HepG2 (cell line): ENCODE data around the gene EBPL. TPM values are rescaled to one million over a fixed set of nuclear protein-coding genes. Genes with fewer than 3 reads are reported as not detected.

ENCODE experiments used
- ATAC-seq: fragments of 200-7000 bp; cut with Tn5 transposase; 3 replicates; pipeline ENCODE4 v1.9.1; 2020; ENCODE audit warnings: mild to moderate bottlenecking, moderate library complexity
- BruUV-seq: library from RNA; stranded (reverse); fragments of 400-500 nt; replicated peaks from 2 replicates; lab custom pipeline; 2021; lab: Mats Ljungman, UMichigan
- CTCF ChIA-PET: fragments of 300-600 bp; formaldehyde crosslinking; extraction: SDS; loops from one replicate; lab custom pipeline; 2021; ENCODE audit warnings: low total read pairs, inconsistent platforms, low intra/inter-chr PET ratio; lab: Yijun Ruan, JAX
- POLR2A ChIA-PET: fragments of 350-600 bp; sonication (Branson Sonifier 250); formaldehyde crosslinking; loops from one replicate; lab custom pipeline; 2020; ENCODE audit warnings: antibody characterized with exemption, inconsistent platforms; lab: Yijun Ruan, JAX
- DNase-seq: peaks from one replicate; pipeline ENCODE4 v3.0.0-alpha.2; 2015; ENCODE audit warnings: low spot score
- FAIRE-seq: peaks from 3 replicates; lab custom pipeline; 2011; peaks lifted over from hg19 to GRCh38; lab: Jason Lieb, UNC
- H2AFZ ChIP-seq: one replicate; pipeline ENCODE4 v1.6.1; 2011; ENCODE audit warnings: low read length, inconsistent platforms
- H3K27ac ChIP-seq: fragments of 300-600 bp; 3 replicates; pipeline ENCODE4 v1.8.0; 2011; ENCODE audit warnings: mixed run types, mild to moderate bottlenecking, mixed read lengths, low read length, inconsistent platforms; ENCODE audit not compliant: insufficient read depth; ENCODE audit errors: extremely low read length
- H3K27me3 ChIP-seq, 2 experiments: fragments of 200-600 bp in 1 of 2; 2 replicates in 1 of 2; 3 replicates in 1 of 2; pipeline versions ENCODE4 v1.6.0 to v1.8.0; 2011; ENCODE audit warnings: low read length in 2 of 2, mild to moderate bottlenecking in 2 of 2, moderate library complexity in 2 of 2, inconsistent platforms in 1 of 2; ENCODE audit not compliant: insufficient read depth in 2 of 2, control insufficient read depth in 1 of 2
- H3K36me3 ChIP-seq, 2 experiments: fragments of 200-600 bp in 1 of 2; replicated peaks in 1 of 2; 2 replicates in 1 of 2; 3 replicates in 1 of 2; pipeline versions ENCODE4 v1.5.1 to v1.8.0; 2011; ENCODE audit warnings: low read length in 2 of 2, inconsistent platforms in 1 of 2; ENCODE audit not compliant: insufficient read depth in 2 of 2, control insufficient read depth in 1 of 2
- H3K4me1 ChIP-seq: 2 replicates; pipeline ENCODE4 v1.5.1; 2012; ENCODE audit warnings: low read length, inconsistent platforms; ENCODE audit not compliant: insufficient read depth
- H3K4me2 ChIP-seq: 2 replicates; pipeline ENCODE4 v1.6.0; 2011; ENCODE audit warnings: low read depth, low read length, inconsistent platforms
- H3K4me3 ChIP-seq, 3 experiments: fragments of 200-600 bp in 1 of 3; sonication (generic), shearing (Covaris generic) in 1 of 3; replicated peaks in 1 of 3; 2 replicates each; pipeline ENCODE4 v1.5.1; 2011 to 2016; ENCODE audit warnings: low read length in 3 of 3, inconsistent platforms in 2 of 3, low read depth in 2 of 3, mild to moderate bottlenecking in 2 of 3, control low read depth in 1 of 3, mixed read lengths in 1 of 3; ENCODE audit not compliant: insufficient read depth in 1 of 3
- H3K79me2 ChIP-seq: one replicate; pipeline ENCODE4 v1.6.1; 2011; ENCODE audit warnings: low read length, inconsistent platforms; ENCODE audit not compliant: insufficient read depth
- H3K9ac ChIP-seq: 2 replicates; pipeline ENCODE4 v1.6.0; 2011; ENCODE audit warnings: mild to moderate bottlenecking, low read depth, low read length, inconsistent platforms; ENCODE audit not compliant: insufficient read depth
- H3K9me3 ChIP-seq: 2 replicates; pipeline ENCODE4 v1.5.1; 2012; ENCODE audit warnings: mild to moderate bottlenecking, low read length
- H4K20me1 ChIP-seq: 2 replicates; pipeline ENCODE4 v1.6.0; 2011; ENCODE audit warnings: inconsistent platforms, mild to moderate bottlenecking, low read length, moderate library complexity; ENCODE audit not compliant: insufficient read depth
- EP300 ChIP-seq, 3 experiments: sonication (generic) in 1 of 3; formaldehyde crosslinking in 1 of 3; IDR thresholded peaks; 2 replicates each; pipeline versions ENCODE4 v1.5.1 to v1.6.1; 2011 to 2020; ENCODE audit warnings: low read depth in 2 of 3, low read length in 2 of 3, borderline replicate concordance in 1 of 3, improper control_type of control experiment in 1 of 3, mild to moderate bottlenecking in 1 of 3, missing genetic modification reagents in 1 of 3, moderate library complexity in 1 of 3
- HBP1 ChIP-seq: IDR thresholded peaks from 2 replicates; pipeline ENCODE4 v1.6.1; 2016; ENCODE audit warnings: low read depth, control low read depth
- KDM1A ChIP-seq: IDR thresholded peaks from 2 replicates; pipeline ENCODE4 v1.6.1; 2016; ENCODE audit warnings: missing compliant biosample characterization
- MTF2 ChIP-seq: sonication (generic); formaldehyde crosslinking; IDR thresholded peaks from 2 replicates; pipeline ENCODE4 v1.5.0; 2020; ENCODE audit warnings: missing genetic modification reagents, borderline replicate concordance
- SNRNP70 ChIP-seq: fragments of 200-400 bp; formaldehyde crosslinking; IDR thresholded peaks from 2 replicates; pipeline ENCODE4 v1.6.1; 2017; ENCODE audit warnings: mild to moderate bottlenecking, low read depth, low read length, moderate library complexity
- ZBTB33 ChIP-seq: sonication (generic); formaldehyde crosslinking; IDR thresholded peaks from 2 replicates; pipeline ENCODE4 v1.4.0; 2020; ENCODE audit warnings: missing genetic modification reagents
- ZNF562 ChIP-seq: sonication (generic); formaldehyde crosslinking; IDR thresholded peaks from 2 replicates; pipeline ENCODE4 v1.8.0; 2022; ENCODE audit warnings: missing genetic modification reagents, borderline replicate concordance
- ZNF589 ChIP-seq: sonication (generic); formaldehyde crosslinking; conservative IDR thresholded peaks from 2 replicates; pipeline ENCODE4 v1.8.0; 2022; ENCODE audit warnings: mild to moderate bottlenecking, moderate library complexity, missing genetic modification reagents
- ZNF607 ChIP-seq: sonication (generic); formaldehyde crosslinking; IDR thresholded peaks from 2 replicates; pipeline ENCODE4 v1.5.1; 2020; ENCODE audit warnings: missing genetic modification reagents, mild to moderate bottlenecking, borderline replicate concordance
- ZNF766 ChIP-seq: sonication (generic); formaldehyde crosslinking; IDR thresholded peaks from 2 replicates; pipeline ENCODE4 v1.5.0; 2020; ENCODE audit warnings: missing genetic modification reagents, borderline replicate concordance
- ZNF841 ChIP-seq: sonication (generic); formaldehyde crosslinking; IDR thresholded peaks from 2 replicates; pipeline ENCODE4 v1.8.1; 2023; ENCODE audit warnings: missing genetic modification reagents, borderline replicate concordance
- WGBS: methylation state at CpG from one replicate; pipeline ENCODE4 v1.1.6; 2017; ENCODE audit warnings: low lambda C conversion rate; 5-methylcytosine and 5-hydroxymethylcytosine counted together
- in situ Hi-C: cut with HindIII; loops from 2 replicates; pipeline ENCODE4 v1.10.0; 2017; ENCODE audit warnings: low pct_unique_long_range_greater_than_20kb; ENCODE audit not compliant: extremely low pct_ligation_motif_present
- intact Hi-C: fragments of 100-400 bp; cut with micrococcal nuclease; formaldehyde crosslinking; loops from one replicate; pipeline ENCODE4 v1.10.0; 2022; ENCODE audit not compliant: unreplicated experiment
- polyA plus RNA-seq, 8 experiments: library from polyadenylated mRNA; depleted of rRNA in 3 of 8; stranded (reverse) in 7 of 8; unstranded in 1 of 8; fragments of >200 nt; fragmentation: Illumina TruSeq in 4 of 8; extraction: Trizol in 4 of 8; gene quantifications; 2 replicates each; pipeline versions ENCODE4 v1.2.1 to v1.2.3, GENCODE V29; 2011 to 2016; ENCODE audit warnings: low read depth in 4 of 8, missing spikeins in 1 of 8, mixed read lengths in 1 of 8; ENCODE audit not compliant: insufficient read depth in 1 of 8
- total RNA-seq, 5 experiments: library from RNA; depleted of rRNA; stranded (reverse); fragments of >200 nt; fragmentation: Illumina TruSeq; extraction: Trizol; gene quantifications; 2 replicates each; pipeline ENCODE4 v1.2.3, GENCODE V29; 2016; ENCODE audit warnings: low read depth in 1 of 5
- TF ChIP-seq, protein P1 (sequence below): sonication (generic); formaldehyde crosslinking; IDR thresholded peaks from 2 replicates; pipeline ENCODE4 v1.4.0; 2020; ENCODE audit warnings: missing genetic modification reagents, low read depth, mild to moderate bottlenecking, borderline replicate concordance

Gene EBPL
- total and polyA plus RNA-seq, 2 of the 13 experiments (the other 11 are each of a cell fraction or from before 2014, with no cell fraction given): 96.5 to 152 TPM

DNA sequence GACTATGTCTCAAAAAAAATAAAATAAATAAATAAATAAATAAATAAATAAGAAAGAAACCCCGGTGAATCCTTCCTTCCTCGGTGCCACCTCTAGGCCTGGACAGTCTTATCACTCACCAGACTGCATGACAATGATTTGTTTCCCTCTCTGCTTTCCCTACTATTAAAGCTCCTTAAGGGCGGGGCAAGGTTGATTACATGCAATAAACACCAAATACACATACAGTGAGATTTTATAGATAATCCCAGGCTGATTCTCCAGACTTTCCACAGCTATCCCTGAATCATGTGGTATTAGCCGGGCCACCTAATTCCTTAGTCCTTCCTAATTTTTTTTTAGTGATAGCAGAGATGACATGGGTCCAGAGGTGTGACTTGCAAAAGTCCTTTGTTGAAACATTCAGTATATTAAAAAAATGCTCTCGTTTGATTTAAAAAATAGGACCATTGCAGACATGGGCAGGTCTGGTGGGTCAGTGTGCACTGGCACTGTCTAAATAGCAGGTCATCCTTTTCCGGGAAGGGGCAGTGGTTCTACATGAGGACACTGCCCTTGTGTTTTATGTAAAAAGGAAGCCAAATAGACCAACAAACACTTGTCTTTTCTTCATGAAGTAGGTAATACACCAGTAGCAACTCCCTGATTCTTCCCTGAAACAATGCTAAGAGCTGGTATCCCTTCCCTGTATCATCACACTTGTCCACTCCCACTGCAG lies 14.5 kb downstream of the EBPL start:
- Histone ChIP-seq H3K27ac (no peak overlapping the region), H3K4me1 (peaks cover 7% of the 10 kb centered on the region), H3K4me3 (no peak overlapping the region), H3K36me3 (peaks cover 1 to 35% of the 10 kb centered on the region in 2 experiments; a peak in 4 of 5 replicates), H3K9ac (no peak overlapping the region), H3K79me2 (peaks cover 36% of the 10 kb centered on the region), H3K27me3 (no peaks in the 10 kb centered on the region), H3K4me2 (no peak overlapping the region), H4K20me1 (peaks cover 13% of the 10 kb centered on the region), H3K9me3 (no peaks in the 10 kb centered on the region), H2AFZ (no peak overlapping the region)
- 97% methylated on average over 6 of the region's 6 CpGs for WGBS
- in situ Hi-C loops (loop anchor here (10.0 kb wide), 1 partner anchor 168 kb away; no protein-coding TSS in a partner anchor), intact Hi-C loops (no loop called here)
- TF ChIP-seq ZNF562 (CRISPR knock-in tag) (no peak), ZNF841 (CRISPR knock-in tag) (no peak), ZBTB33 (CRISPR knock-in tag) (no peak)
- DNase-seq: no peak
- no TSS peak for BruUV-seq
- CTCF ChIA-PET: no interaction called here
- POLR2A ChIA-PET: interaction anchor here (1.2 kb wide), 1 partner anchor 15 kb away, joined by 3 read pairs; the partner anchor contains the start of gene EBPL
- no peak for ATAC-seq
- no peak for FAIRE-seq

- H4K20me1 ChIP-seq: peaks cover 9% of the 10 kb centered on the region
- in situ Hi-C loops: loop anchor here (10.0 to 25.0 kb wide), 4 partner anchors 174 to 1391 kb away; partner anchors contain the start of gene RNASEH2B
- intact Hi-C loops: no loop called here
- no TSS peak for BruUV-seq
- no peak overlapping the region for H2AFZ ChIP-seq
- peaks cover 9 to 39% of the 10 kb centered on the region in 2 experiments for H3K36me3 ChIP-seq
- no peak overlapping the region for H3K4me3 ChIP-seq
- no peak for FAIRE-seq
- no peak for ATAC-seq
- H3K79me2 ChIP-seq: peaks cover 19% of the 10 kb centered on the region
- H3K4me2 ChIP-seq: no peak overlapping the region
- WGBS: 80% methylated on average over 5 of the region's 5 CpGs
- no peak for DNase-seq
- no peak overlapping the region for H3K9ac ChIP-seq
- ChIA-PET POLR2A (interaction anchor here (1.7 to 2.3 kb wide), 2 partner anchors 20 to 122 kb away, joined by 7 to 8 read pairs; partner anchors contain the start of genes EBPL and KPNA3), CTCF (no interaction called here)
- no peaks in the 10 kb centered on the region for H3K9me3 ChIP-seq
- no peaks in the 10 kb centered on the region for H3K4me1 ChIP-seq
- no peak overlapping the region for H3K27ac ChIP-seq
- no peaks in the 10 kb centered on the region for H3K27me3 ChIP-seq
- no peak for TF ChIP-seq HBP1 (CRISPR knock-in tag)
- no peak for TF ChIP-seq KDM1A
- no peak for TF ChIP-seq MTF2 (CRISPR knock-in tag)
- no peak for TF ChIP-seq SNRNP70
- no peak for TF ChIP-seq ZNF589
- TF ChIP-seq, protein P1, sequence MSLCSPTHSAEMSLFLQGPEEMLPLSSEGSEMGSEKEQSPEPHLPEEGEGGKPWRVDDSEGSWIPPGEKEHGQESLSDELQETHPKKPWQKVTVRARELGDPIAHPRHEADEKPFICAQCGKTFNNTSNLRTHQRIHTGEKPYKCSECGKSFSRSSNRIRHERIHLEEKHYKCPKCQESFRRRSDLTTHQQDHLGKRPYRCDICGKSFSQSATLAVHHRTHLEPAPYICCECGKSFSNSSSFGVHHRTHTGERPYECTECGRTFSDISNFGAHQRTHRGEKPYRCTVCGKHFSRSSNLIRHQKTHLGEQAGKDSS: no peak
- TF ChIP-seq EP300 (IDR thresholded peaks at IDR 0.05; ENCODE audit: low read depth in 2 of 2, low read length in 2 of 2): no peak
- TF ChIP-seq EP300 (CRISPR knock-in tag; IDR thresholded peaks at IDR 0.05; ENCODE audit: borderline replicate concordance): no peak
- no peak for TF ChIP-seq ZNF607
- TF ChIP-seq ZNF766 (CRISPR knock-in tag): no peak
Observed at GRCh38 chr13:49670828-49671227, 20.5 kb downstream of the EBPL start.
